HL-60 (cell line): Measurements from ENCODE around the gene C1orf105.

ENCODE experiments used
- POLR2AphosphoS5 ChIP-seq: IDR thresholded peaks from 2 replicates; pipeline ENCODE4 v1.6.1; 2012; ENCODE audit warnings: low read depth
- TF ChIP-seq, protein P1 (sequence below): IDR thresholded peaks from one replicate; pipeline ENCODE4 v1.5.1; 2011; ENCODE audit warnings: low read length, control low read depth, inconsistent platforms; ENCODE audit not compliant: insufficient read depth

DNA sequence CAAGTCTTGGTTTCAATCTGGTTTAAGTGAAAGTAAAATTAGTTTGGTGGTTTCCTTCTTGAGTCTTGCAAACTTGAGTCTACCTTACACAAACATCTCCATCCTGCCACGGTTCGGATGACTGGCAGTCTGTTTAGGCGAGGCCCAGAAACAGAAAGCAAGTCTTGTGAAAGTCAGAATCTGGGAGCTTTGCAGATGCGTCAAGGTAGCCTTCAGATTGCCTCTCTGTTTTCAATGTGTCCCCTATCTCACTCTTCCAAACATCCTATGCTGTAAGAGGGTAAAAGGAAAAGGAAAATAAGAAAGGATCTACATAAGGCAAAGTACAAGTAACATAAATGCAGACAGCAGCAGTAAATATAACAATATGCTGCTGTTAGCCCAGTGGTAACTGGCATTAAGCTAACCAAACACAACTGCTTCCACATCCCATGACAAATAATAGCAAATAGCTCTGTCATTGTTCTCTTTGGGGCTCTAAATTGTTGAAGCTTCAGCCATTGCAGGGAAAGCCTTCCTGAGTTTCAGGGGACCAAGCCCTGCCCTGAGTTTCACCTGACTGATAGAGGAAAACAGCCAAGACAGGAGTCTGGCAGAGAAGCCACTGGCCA, 26.2 kb upstream of the C1orf105 start:
- TF ChIP-seq, protein P1, sequence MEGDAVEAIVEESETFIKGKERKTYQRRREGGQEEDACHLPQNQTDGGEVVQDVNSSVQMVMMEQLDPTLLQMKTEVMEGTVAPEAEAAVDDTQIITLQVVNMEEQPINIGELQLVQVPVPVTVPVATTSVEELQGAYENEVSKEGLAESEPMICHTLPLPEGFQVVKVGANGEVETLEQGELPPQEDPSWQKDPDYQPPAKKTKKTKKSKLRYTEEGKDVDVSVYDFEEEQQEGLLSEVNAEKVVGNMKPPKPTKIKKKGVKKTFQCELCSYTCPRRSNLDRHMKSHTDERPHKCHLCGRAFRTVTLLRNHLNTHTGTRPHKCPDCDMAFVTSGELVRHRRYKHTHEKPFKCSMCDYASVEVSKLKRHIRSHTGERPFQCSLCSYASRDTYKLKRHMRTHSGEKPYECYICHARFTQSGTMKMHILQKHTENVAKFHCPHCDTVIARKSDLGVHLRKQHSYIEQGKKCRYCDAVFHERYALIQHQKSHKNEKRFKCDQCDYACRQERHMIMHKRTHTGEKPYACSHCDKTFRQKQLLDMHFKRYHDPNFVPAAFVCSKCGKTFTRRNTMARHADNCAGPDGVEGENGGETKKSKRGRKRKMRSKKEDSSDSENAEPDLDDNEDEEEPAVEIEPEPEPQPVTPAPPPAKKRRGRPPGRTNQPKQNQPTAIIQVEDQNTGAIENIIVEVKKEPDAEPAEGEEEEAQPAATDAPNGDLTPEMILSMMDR = no peak
- no peak for TF ChIP-seq POLR2AphosphoS5
